Pons (tissue), 1 donor: ENCODE results near the gene TYW1.
"Not testable (repeated sequence)": the region's sequence is repeated elsewhere in the genome, so short reads cannot be mapped to it uniquely, and the experiment has no call there.

Experiments used
- DNase-seq: peaks from one replicate; pipeline ENCODE4 v3.0.0-alpha.2; 2016; ENCODE audit warnings: low spot score

Gene TYW1

GRCh38 chr7:67191002-67191720 is 194.5 kb downstream of the TYW1 start:
- DNase-seq, result not testable (repeated sequence)

- DNase-seq, result not testable (repeated sequence)
Measured at GRCh38 chr7:67192123-67192702, 195.6 kb downstream of the TYW1 start.

- peak; percentile 72 for DNase-seq
Measured at GRCh38 chr7:67192889-67193613, 196.4 kb downstream of the TYW1 start.

GRCh38 chr7:67196176-67196575 is 199.5 kb downstream of the TYW1 start:
- not testable (repeated sequence) for DNase-seq

GRCh38 chr7:67198865-67199526 is 202.4 kb downstream of the TYW1 start:
- not testable (repeated sequence) for DNase-seq

GRCh38 chr7:67205772-67206171 is 209.1 kb downstream of the TYW1 start:
- not testable (repeated sequence) for DNase-seq

- DNase-seq, result no peak
Measured at GRCh38 chr7:67206452-67206851, 209.8 kb downstream of the TYW1 start.

GRCh38 chr7:67208656-67209055 is 212.0 kb downstream of the TYW1 start:
- not testable (repeated sequence) for DNase-seq

GRCh38 chr7:67209256-67209655 is 212.6 kb downstream of the TYW1 start:
- no peak for DNase-seq

- DNase-seq, result no peak
Measured at GRCh38 chr7:67210567-67210966, 213.9 kb downstream of the TYW1 start.

GRCh38 chr7:67211650-67212330 is 215.2 kb downstream of the TYW1 start:
- not testable (repeated sequence) for DNase-seq

GRCh38 chr7:67213038-67213437 is 216.4 kb downstream of the TYW1 start:
- not testable (repeated sequence) for DNase-seq

- DNase-seq, result not testable (repeated sequence)
Measured at GRCh38 chr7:67223551-67223950, 226.9 kb downstream of the TYW1 start.

GRCh38 chr7:67226340-67226907 is 229.8 kb downstream of the TYW1 start:
- not testable (repeated sequence) for DNase-seq

GRCh38 chr7:67226967-67227366 is 230.3 kb downstream of the TYW1 start:
- not testable (repeated sequence) for DNase-seq

GRCh38 chr7:67229018-67229417 is 232.4 kb downstream of the TYW1 start:
- DNase-seq, result not testable (repeated sequence)

- not testable (repeated sequence) for DNase-seq
Measured at GRCh38 chr7:67230029-67230428, 233.4 kb downstream of the TYW1 start.

- not testable (repeated sequence) for DNase-seq
Measured at GRCh38 chr7:67233506-67233905, 236.9 kb downstream of the TYW1 start.

- not testable (repeated sequence) for DNase-seq
Measured at GRCh38 chr7:67236216-67236615, 239.6 kb downstream of the TYW1 start.

GRCh38 chr7:67242871-67243270 is 246.2 kb downstream of the TYW1 start:
- DNase-seq, result not testable (repeated sequence)

GRCh38 chr7:67248364-67248763 is 251.7 kb downstream of the TYW1 start:
- not testable (repeated sequence) for DNase-seq
